Fibroblast of lung (primary cell): ENCODE data around the gene IL17RA. TPM values are rescaled to one million over a fixed set of nuclear protein-coding genes. Genes with fewer than 3 reads are reported as not detected.
"Not testable (repeated sequence)": the region's sequence is repeated elsewhere in the genome, so short reads cannot be mapped to it uniquely, and the experiment has no call there.

Experiments used
- DNase-seq, 2 donors: peaks; one replicate each; pipeline versions ENCODE4 v3.0.0 to v3.0.0-alpha.2; 2010; ENCODE audit warnings: low read depth in 2 of 2
- H2AFZ ChIP-seq: 2 replicates; pipeline ENCODE4 v1.5.1; 2012; ENCODE audit warnings: low read length, control low read depth, inconsistent platforms
- H3K27ac ChIP-seq: 2 replicates; pipeline ENCODE4 v1.5.1; 2011; ENCODE audit warnings: low read length, control low read depth; ENCODE audit not compliant: insufficient read depth
- H3K27me3 ChIP-seq: 2 replicates; pipeline ENCODE4 v1.5.1; 2011; ENCODE audit warnings: mild to moderate bottlenecking, low read length; ENCODE audit not compliant: control insufficient read depth, insufficient read depth
- H3K36me3 ChIP-seq: 2 replicates; pipeline ENCODE4 v1.5.1; 2011; ENCODE audit warnings: low read length; ENCODE audit not compliant: control insufficient read depth, insufficient read depth
- H3K4me1 ChIP-seq: 2 replicates; pipeline ENCODE4 v1.5.1; 2011; ENCODE audit warnings: low read length; ENCODE audit not compliant: control insufficient read depth, insufficient read depth; ENCODE audit errors: extremely low read depth
- H3K4me2 ChIP-seq: 2 replicates; pipeline ENCODE4 v1.5.1; 2011; ENCODE audit warnings: low read length, control low read depth; ENCODE audit not compliant: insufficient read depth; ENCODE audit errors: extremely low read depth
- H3K4me3 ChIP-seq, 4 experiments: fragments of 200-600 bp in 1 of 4; sonication (generic) in 1 of 4; replicated peaks in 1 of 4; 2 replicates each; pipeline ENCODE4 v1.5.1; 2011 to 2016; ENCODE audit warnings: low read length in 4 of 4, low read depth in 3 of 4, mild to moderate bottlenecking in 3 of 4, control low read depth in 2 of 4, inconsistent platforms in 1 of 4, mixed read lengths in 1 of 4; ENCODE audit not compliant: insufficient read depth in 1 of 4; ENCODE audit errors: control extremely low read depth in 1 of 4
- H3K79me2 ChIP-seq: 2 replicates; pipeline ENCODE4 v1.5.1; 2012; ENCODE audit warnings: mild to moderate bottlenecking, low read length, inconsistent platforms; ENCODE audit not compliant: control insufficient read depth, insufficient read depth
- H3K9ac ChIP-seq: 2 replicates; pipeline ENCODE4 v1.5.1; 2011; ENCODE audit warnings: mild to moderate bottlenecking, low read length, control low read depth; ENCODE audit not compliant: insufficient read depth
- H3K9me3 ChIP-seq: 2 replicates; pipeline ENCODE4 v1.5.1; 2012; ENCODE audit warnings: low read depth, low read length; ENCODE audit not compliant: control insufficient read depth, insufficient read depth
- H4K20me1 ChIP-seq: 2 replicates; pipeline ENCODE4 v1.5.1; 2011; ENCODE audit warnings: low read length; ENCODE audit not compliant: control insufficient read depth, insufficient read depth; ENCODE audit errors: extremely low read depth
- EZH2 ChIP-seq: IDR thresholded peaks from 2 replicates; pipeline ENCODE4 v1.5.1; 2012; ENCODE audit warnings: low read length, control low read depth, mild to moderate bottlenecking; ENCODE audit errors: missing control alignments
- polyA plus RNA-seq, 2 donors: library from polyadenylated mRNA; depleted of rRNA in 1 of 2; stranded (reverse) in 1 of 2; unstranded in 1 of 2; fragments of >200 nt; gene quantifications; 2 replicates each; pipeline ENCODE4 v1.2.1, GENCODE V29; 2011 to 2012; ENCODE audit warnings: missing spikeins in 1 of 2
- total RNA-seq: library from RNA; depleted of rRNA; stranded (reverse); fragments of >200 nt; gene quantifications from 2 replicates; pipeline ENCODE4 v1.2.1, GENCODE V29; 2014
- TF ChIP-seq, protein P1 (sequence below), 2 donors: IDR thresholded peaks in 1 of 2; conservative IDR thresholded peaks in 1 of 2; 1 replicate in 1 of 2; 2 replicates in 1 of 2; pipeline ENCODE4 v1.5.1; 2011 to 2012; ENCODE audit warnings: low read length in 2 of 2, control low read depth in 1 of 2, inconsistent platforms in 1 of 2, low read depth in 1 of 2, mild to moderate bottlenecking in 1 of 2

Gene IL17RA
- total and polyA plus RNA-seq, 2 donors (not counting 1 experiment from before 2014, with no cell fraction given), result 5.3 to 7.1 TPM

DNA sequence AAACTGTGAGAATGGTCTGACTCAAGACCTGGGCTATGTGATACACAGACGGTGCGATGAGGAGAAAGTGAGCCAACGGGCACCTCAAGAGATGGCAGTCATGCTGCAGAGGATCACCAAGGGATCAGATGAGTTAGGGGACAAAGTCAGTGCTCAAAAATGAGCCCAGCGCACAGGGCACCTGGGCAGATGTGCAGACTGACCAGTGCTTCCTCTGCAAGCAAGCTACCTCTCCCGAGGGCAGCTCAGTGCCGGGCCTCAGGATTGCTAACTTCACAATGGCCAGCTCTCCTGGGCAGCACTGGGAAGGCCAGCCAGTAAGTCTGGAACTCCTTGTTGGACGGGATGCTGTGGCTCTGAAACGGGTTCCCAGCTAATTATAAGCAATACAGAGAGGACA lies 59.0 kb downstream of the IL17RA start:
- H4K20me1 ChIP-seq, result no peaks in the 10 kb centered on the region
- H3K9me3 ChIP-seq, result no peaks in the 10 kb centered on the region
- no peaks in the 10 kb centered on the region for H3K27me3 ChIP-seq
- peaks cover 9% of the 10 kb centered on the region for H3K36me3 ChIP-seq
- no peaks in the 10 kb centered on the region for H3K4me1 ChIP-seq
- DNase-seq, result no peak
- H3K79me2 ChIP-seq, result no peaks in the 10 kb centered on the region
- TF ChIP-seq, protein P1, sequence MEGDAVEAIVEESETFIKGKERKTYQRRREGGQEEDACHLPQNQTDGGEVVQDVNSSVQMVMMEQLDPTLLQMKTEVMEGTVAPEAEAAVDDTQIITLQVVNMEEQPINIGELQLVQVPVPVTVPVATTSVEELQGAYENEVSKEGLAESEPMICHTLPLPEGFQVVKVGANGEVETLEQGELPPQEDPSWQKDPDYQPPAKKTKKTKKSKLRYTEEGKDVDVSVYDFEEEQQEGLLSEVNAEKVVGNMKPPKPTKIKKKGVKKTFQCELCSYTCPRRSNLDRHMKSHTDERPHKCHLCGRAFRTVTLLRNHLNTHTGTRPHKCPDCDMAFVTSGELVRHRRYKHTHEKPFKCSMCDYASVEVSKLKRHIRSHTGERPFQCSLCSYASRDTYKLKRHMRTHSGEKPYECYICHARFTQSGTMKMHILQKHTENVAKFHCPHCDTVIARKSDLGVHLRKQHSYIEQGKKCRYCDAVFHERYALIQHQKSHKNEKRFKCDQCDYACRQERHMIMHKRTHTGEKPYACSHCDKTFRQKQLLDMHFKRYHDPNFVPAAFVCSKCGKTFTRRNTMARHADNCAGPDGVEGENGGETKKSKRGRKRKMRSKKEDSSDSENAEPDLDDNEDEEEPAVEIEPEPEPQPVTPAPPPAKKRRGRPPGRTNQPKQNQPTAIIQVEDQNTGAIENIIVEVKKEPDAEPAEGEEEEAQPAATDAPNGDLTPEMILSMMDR (conservative IDR thresholded peaks at IDR 0.05 in 1 of 2, IDR thresholded peaks at IDR 0.05 in 1 of 2; ENCODE audit: low read depth in 1 of 2, low read length in 2 of 2), result no peak
- TF ChIP-seq EZH2, result no peak
- no peak overlapping the region for H3K4me3 ChIP-seq
- no peak overlapping the region for H3K9ac ChIP-seq
- no peak overlapping the region for H3K27ac ChIP-seq
- no peak overlapping the region for H2AFZ ChIP-seq
- no peak overlapping the region for H3K4me2 ChIP-seq

DNA sequence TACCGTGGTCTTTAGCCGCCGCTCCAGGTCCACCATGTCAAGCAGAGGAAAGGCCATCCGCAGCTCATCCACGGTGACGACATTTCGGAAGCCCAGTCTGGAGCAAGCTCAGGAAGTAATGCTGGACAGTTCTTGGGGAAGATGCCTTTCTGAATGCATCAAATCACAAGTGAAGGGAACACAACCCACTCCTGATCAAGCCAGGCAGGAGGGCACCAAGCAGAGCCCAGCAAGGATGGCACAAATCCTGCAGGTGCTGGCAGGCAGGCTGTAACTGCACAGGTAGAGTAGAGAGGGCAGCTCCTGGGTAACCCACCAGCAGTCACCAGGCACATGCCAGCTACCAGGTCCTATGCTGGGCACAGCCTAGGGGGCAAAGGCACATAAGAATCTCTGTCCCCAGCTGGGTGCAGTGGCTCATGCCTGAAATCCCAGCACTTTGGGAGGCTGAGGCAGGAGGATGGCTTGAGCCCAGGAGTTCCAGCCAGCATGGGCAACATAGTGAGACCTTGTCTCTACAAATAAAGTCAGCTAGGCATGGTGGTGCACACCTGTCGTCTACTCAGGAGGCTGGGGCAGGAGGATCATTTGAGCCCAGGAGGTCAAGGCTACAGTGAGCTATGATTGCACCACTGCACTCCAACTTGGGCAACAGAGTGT lies 60.4 kb downstream of the IL17RA start:
- H3K4me3 ChIP-seq, result no peak overlapping the region
- no peak overlapping the region for H3K9ac ChIP-seq
- H3K79me2 ChIP-seq, result no peaks in the 10 kb centered on the region
- H3K4me2 ChIP-seq, result no peak overlapping the region
- H3K4me1 ChIP-seq, result no peaks in the 10 kb centered on the region
- no peak overlapping the region for H3K27ac ChIP-seq
- no peak overlapping the region for H2AFZ ChIP-seq
- no peaks in the 10 kb centered on the region for H4K20me1 ChIP-seq
- peaks cover 7% of the 10 kb centered on the region for H3K36me3 ChIP-seq
- DNase-seq, result no peak
- no peaks in the 10 kb centered on the region for H3K27me3 ChIP-seq
- H3K9me3 ChIP-seq, result no peaks in the 10 kb centered on the region
- TF ChIP-seq, protein P1 (conservative IDR thresholded peaks at IDR 0.05 in 1 of 2, IDR thresholded peaks at IDR 0.05 in 1 of 2; ENCODE audit: low read depth in 1 of 2, low read length in 2 of 2), result no peak
- no peak for TF ChIP-seq EZH2

DNA sequence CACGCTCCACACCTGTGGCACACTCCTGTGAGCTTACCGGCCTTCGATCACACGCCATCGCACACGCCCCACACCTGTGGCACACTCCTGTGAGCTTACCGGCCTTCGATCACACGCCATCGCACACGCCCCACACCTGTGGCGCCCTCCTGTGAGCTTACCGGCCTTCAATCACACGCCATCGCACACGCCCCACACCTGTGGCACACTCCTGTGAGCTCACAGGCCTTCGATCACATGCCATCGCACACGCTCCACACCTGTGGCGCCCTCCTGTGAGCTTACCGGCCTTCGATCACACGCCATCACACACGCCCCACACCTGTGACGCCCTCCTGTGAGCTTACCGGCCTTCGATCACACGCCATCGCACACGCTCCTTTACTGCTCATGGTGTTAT lies 62.7 kb downstream of the IL17RA start:
- not testable (repeated sequence) for H3K4me3 ChIP-seq, DNase-seq, H3K27ac ChIP-seq, H3K4me2 ChIP-seq, H3K4me1 ChIP-seq, H3K9ac ChIP-seq, H3K79me2 ChIP-seq, H2AFZ ChIP-seq, H3K36me3 ChIP-seq, H3K9me3 ChIP-seq, H4K20me1 ChIP-seq, H3K27me3 ChIP-seq
